Cardiac fibroblast (primary cell): ENCODE measurements around the gene TRIM68.
A peak's percentile ranks its signal among the peaks of the same experiment; 100 is the strongest.

Experiments used
- DNase-seq, 2 donors: peaks; one replicate each; pipeline versions ENCODE4 v3.0.0 to v3.0.0-alpha.2; 2010; ENCODE audit warnings: low read depth in 2 of 2
- H3K4me3 ChIP-seq, 2 donors: replicated peaks in 1 of 2; 1 replicate in 1 of 2; 2 replicates in 1 of 2; pipeline ENCODE4 v1.5.1; 2011; ENCODE audit warnings: low read depth in 2 of 2, low read length in 2 of 2, mild to moderate bottlenecking in 2 of 2, moderate library complexity in 1 of 2
- TF ChIP-seq, protein P1 (sequence below): IDR thresholded peaks from one replicate; pipeline ENCODE4 v1.5.1; 2011; ENCODE audit warnings: low read depth, mild to moderate bottlenecking, low read length, inconsistent platforms

The TRIM68 gene

DNA sequence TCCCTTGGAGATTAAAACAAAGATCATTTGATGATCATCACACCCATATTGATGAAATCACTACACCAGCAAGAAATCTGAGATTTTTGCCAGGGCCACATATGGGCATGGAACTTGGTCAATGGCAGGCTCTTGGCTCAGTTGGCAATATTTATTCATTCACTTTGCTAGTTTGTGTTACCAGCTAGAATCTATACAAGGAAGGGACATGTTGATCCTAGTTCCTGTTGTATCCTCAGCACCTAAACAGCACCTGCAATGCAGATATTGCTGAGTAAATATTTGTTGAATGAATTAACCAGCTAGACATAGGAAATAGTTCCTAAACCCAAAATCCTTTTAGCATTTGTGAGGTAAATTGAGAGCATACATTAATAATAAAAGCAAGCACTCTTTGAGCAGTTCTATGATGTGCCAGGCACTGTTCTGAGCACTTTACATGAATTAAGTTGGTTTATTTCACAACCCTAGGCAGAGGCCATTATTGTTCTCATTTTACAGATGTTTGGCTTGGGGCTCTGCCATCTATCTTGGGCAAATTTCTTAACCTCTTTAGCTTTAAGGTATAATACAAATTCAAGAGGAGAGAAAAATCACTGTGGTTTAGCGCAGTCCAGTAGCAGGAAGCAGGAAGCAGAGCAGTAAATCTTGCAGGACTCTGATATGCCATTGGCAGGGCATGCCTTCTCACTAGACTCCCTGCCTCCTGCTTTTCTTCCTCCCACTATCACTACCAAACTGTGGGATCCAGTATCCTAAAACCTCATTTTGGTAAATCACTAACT lies 1.6 kb downstream of the TRIM68 start:
- H3K4me3 ChIP-seq, result no peak overlapping the region
- DNase-seq, result peak; percentile 42 to 51

DNA sequence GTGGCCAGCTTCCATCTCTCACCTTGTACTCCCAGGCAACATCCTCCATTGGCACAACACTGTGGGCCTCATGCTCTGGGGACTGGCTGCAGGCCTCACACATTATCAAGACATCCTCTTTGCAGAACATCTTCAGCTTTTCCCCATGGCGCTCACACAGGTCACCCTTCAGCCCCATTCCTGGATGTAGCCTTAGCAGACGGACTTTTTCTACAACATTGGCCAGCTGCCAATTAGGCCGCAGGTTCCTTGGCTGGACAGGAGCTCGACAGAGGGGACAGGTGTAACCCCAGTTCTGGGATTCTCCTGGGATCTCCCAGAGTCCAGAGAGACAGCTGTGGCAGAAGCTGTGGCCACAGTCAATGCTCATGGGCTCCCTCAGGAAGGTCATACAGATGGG lies 3.0 kb downstream of the TRIM68 start:
- no peak for DNase-seq
- H3K4me3 ChIP-seq, result no peak overlapping the region

More for the DNA sequence above, 1.6 kb downstream of the TRIM68 start:
- TF ChIP-seq, protein P1, sequence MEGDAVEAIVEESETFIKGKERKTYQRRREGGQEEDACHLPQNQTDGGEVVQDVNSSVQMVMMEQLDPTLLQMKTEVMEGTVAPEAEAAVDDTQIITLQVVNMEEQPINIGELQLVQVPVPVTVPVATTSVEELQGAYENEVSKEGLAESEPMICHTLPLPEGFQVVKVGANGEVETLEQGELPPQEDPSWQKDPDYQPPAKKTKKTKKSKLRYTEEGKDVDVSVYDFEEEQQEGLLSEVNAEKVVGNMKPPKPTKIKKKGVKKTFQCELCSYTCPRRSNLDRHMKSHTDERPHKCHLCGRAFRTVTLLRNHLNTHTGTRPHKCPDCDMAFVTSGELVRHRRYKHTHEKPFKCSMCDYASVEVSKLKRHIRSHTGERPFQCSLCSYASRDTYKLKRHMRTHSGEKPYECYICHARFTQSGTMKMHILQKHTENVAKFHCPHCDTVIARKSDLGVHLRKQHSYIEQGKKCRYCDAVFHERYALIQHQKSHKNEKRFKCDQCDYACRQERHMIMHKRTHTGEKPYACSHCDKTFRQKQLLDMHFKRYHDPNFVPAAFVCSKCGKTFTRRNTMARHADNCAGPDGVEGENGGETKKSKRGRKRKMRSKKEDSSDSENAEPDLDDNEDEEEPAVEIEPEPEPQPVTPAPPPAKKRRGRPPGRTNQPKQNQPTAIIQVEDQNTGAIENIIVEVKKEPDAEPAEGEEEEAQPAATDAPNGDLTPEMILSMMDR, result no peak

DNA sequence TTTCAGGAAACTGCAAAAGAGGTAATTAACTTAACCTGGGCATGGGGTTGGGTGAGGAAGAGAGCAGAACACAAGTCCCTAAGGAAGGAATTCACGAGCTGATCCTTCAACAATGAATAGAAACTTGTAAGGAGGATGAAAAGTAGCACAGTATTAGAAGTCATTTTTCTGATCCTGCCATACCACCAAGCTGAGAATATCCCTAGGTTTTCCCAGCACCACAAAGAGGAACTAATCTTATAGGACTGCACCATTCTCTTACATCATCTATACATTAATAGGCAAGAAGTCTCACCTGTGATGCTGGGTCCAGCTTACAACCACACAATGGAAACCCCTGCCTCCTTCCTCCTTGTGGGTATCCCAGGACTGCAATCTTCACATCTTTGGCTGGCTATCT lies 14.3 kb downstream of the TRIM68 start, which contains the start of gene OR52I1:
Gene OR52I1, plus strand, starts transcription at position 301 of the 400 bp plus-strand sequence. Its CDS starts 0 bp downstream, at position 301.
- TF ChIP-seq, protein P1, result no peak
- DNase-seq, result no peak

More for the DNA sequence above, 3.0 kb downstream of the TRIM68 start:
- TF ChIP-seq, protein P1, result no peak

DNA sequence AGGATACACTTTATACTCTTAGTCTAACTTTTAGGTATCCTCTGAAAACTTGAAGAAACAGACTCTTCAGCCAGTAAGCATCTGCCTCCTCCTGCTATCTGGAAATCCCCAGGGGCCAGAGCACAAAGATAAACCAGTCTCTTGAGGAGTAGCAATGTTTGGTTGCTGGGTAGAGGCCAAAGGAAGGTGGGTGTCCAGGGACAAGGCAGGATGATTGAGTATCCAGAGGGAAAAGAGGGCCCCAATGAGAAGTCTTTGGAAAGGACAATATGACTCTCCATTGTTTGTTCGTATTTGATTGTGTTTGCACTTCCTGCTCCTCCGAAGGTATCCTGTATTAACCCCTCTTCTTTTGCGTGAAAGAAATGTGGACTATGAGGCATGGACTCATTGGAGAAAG lies 19.0 kb downstream of the TRIM68 start:
- TF ChIP-seq, protein P1, result no peak
- no peak for DNase-seq
- no peak overlapping the region for H3K4me3 ChIP-seq

More for the DNA sequence above, 14.3 kb downstream of the TRIM68 start, which contains the start of gene OR52I1:
- H3K4me3 ChIP-seq, result no peak within 1 kb of the TSS

DNA sequence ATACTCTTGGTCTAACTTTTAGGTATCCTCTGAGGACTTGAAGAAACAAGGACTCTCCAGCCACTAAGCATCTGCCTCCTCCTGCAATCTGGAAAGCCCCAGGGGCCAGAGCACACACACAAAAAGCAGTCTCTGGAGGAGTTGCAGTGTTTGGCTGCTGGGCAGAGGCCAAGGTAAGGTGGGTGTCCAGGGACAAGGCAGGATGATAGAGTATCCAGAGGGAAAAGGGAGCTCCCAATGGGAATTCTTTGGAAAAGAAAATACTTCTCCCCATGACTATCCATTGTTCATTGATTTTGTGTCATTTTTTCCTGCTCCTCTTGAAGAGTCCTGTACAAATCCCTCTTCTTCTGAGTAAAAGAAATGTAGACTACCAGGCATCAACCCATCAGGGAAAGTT lies 26.6 kb downstream of the TRIM68 start, which contains the start of gene OR52I2:
Gene OR52I2, plus strand, starts transcription at position 301 of the 400 bp plus-strand sequence.
- TF ChIP-seq, protein P1, result no peak
- no peak within 1 kb of the TSS for H3K4me3 ChIP-seq
- no peak for DNase-seq

DNA sequence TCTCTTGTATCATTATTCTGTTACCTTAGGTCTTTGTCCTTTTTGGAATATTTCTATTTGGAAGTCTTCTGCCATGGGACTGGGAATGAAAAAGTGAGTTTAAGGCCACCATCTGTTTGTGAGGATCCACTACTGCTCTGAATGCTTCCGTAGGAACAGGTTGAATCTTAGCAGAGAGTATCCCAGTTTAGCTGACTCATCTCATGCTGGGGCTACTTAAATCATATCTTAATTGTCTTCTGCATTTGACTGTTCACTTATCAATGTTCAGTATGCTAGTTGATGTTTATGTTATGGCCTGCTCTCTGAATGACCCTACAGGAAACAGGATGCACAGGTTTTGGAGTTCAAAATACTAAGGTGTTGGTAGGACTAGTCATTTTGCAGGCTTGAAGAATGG lies 27.9 kb downstream of the TRIM68 start:
- DNase-seq, result no peak

More for the DNA sequence above, 27.9 kb downstream of the TRIM68 start:
- TF ChIP-seq, protein P1, result no peak
- H3K4me3 ChIP-seq, result no peak overlapping the region
